Measurements from ENCODE around the gene TRIM62.
"Not testable (repeated sequence)": the region's sequence is repeated elsewhere in the genome, so short reads cannot be mapped to it uniquely, and the experiment has no call there.

Gene TRIM62

DNA sequence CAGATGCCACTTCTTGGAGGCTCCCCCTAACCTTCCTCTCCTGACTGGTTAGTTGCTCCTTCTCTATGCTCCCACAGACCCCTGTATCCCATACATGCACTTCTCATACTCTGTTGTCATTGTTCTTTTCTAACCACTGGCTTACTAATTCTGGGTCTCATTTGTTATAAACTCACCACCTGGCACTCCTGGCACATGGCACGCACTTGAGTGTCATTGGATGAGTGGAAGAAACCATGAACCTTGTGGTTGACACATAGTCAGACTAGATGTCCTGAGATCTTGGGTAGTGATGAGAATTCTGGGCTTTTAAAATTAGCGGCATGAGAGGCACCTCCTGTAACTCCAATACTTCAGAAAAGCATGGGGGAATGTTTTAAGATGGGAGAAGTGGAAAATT is 49.3 kb downstream of the TRIM62 start:
- ATAC-seq: no peak

DNA sequence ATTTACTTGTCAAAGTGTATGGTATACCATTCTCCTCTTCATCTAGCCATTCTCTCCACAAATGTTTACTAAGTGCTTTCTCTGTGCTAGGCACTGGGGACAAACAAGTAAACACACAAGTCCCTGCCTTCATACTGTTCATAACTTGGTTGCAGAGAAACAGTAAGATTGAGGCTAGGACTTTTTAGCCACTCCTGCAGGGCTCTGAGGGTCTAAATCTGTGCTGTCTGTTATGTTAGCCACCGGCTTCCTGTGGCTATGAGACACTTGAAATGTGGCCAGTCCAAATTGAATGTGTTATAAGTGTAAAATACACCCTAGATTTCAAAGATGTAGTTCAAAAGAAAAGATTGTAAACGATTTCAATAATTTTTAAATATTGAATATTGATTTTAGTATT is 50.7 kb downstream of the TRIM62 start:
- ATAC-seq: no peak

DNA sequence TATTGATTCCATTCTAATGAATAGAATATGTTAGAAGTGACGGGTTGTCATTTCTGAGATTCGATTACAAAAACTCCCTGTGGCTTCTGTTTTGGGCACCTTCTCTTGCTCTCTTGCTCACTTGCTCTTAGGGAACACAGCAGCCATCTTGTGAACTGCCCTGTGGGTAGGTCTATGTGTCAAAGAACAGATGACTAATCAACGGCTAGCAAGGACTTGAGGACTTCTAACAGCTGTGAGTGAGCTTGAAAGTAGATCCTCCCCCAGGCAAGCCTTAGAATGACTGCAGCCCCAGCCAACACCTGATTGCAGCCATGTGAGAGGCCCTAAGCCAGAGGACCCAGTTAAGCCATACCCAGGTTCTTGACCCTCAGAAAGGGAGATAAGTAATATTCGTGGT is 51.5 kb downstream of the TRIM62 start:
- peak; percentile 8 to 39 for ATAC-seq

DNA sequence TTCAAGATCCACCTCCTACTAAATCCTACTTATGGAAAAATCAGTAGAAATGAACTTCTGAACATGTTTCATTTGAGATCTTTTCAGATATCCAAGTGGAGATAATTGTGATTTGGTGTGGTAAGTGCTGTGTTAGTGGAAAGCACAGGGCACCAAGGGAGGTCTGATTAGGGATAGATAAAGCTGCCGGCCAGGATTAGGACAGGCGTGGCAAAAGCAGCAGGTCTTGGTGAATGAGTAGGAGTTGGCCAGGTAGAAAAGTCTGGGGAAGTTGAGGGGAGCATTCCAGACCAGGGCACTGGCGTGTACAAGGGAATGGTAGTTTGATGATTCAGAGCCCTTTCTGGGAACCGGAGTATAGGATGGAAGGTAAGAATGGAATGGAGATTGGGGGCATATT is 53.1 kb downstream of the TRIM62 start:
- no peak for ATAC-seq

DNA sequence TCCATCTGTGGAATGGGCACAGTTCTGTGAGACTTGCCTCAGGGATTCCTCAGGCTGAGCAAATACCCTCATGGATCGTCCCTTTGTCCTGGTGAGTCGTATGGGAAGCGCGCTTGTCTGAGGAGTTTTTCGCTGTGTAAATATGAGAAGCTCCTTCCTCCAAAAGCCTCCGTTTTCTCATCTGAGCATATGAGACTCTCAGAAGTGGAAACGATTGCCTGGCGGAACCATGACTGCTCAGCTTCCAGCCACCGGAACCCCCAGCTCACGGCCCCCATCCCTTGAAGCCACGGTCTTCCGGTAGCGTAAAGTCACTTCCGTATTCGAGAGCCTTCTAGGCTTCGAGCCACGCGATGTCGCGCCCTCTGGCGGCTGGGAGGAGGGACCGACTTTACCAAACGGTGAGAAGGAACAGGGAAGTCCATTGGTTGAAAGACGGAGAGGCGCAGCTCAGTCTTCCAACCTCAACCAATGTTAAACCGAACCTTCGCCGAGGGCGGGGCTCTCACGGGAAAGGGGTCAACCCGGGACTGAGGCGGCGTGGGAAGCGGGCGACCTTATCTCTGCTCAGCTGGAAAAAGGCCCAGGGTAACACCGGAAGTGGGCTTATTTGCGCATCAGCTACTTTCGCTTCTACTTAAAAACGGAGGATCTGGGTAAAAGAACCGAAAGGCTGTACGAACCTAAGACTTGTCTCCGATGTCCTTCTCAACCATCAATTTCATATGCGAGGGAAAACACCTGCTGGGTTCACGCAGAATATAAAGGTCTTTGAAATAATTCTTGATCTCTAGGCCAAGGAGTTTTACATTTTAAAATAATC is 54.6 kb downstream of the TRIM62 start:
- ATAC-seq: peak; percentile 90 to 94

DNA sequence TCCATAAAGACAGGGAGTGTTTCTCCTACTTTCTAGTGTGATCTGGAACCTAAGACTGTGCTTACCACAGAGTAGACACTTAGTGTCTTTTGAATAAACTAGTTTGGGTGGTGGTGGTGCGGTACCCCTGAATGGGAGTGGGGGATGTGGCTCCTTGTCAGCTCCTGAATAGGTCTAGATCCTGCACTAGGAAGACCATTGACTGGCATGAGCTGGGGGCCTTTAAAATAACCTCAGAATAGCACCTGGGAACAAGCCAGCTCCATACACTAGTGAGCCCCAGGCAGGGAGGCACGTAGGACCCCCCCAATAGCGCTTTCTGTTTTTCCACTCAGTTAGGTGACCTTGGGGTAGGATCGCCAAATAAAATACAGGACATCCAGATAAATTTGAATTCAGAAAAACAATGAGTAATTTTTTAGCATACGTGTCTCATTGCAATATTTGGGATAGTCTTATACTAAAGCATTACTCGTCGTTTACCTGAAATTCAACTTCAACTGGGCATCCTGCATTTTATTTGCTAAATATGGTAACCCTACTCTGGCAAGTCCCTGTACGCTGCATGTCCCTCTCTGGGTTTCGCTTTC is 55.3 kb downstream of the TRIM62 start:
- ATAC-seq: peak; percentile 4 to 10

DNA sequence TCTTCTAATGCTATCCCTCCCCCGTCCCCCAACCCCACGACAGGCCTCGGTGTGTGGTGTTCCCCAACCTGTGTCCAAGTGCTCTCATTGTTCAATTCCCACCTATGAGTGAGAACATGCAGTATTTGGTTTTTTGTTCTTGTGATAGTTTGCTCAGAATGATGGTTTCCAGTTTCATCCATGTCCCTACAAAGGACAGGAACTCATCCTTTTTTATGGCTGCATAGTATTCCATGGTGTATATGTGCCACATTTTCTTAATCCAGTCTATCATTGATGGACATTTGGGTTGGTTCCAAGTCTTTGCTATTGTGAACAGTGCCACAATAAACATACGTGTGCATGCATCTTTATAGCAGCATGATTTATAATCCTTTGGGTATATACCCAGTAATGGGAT is 57.2 kb downstream of the TRIM62 start:
- not testable (repeated sequence) for ATAC-seq

DNA sequence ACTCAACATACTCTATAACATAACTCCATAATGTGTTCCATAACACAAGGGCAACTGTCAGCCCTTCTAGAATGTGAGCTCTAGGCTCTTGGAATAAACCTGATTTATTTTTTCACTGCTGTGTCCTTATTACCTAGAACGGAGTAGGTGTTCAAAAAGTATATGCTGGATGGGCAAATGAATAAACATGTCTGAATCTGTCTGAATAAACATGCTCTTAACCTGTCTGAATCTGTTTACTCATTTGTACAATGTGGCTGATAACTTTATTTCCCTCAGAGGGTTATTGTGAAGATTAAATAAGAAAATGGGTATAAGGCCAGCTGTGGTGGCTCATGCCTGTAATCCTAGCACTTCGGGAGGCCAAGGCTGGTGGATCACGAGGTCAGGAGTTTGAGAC is 58.6 kb downstream of the TRIM62 start:
- ATAC-seq: no peak

DNA sequence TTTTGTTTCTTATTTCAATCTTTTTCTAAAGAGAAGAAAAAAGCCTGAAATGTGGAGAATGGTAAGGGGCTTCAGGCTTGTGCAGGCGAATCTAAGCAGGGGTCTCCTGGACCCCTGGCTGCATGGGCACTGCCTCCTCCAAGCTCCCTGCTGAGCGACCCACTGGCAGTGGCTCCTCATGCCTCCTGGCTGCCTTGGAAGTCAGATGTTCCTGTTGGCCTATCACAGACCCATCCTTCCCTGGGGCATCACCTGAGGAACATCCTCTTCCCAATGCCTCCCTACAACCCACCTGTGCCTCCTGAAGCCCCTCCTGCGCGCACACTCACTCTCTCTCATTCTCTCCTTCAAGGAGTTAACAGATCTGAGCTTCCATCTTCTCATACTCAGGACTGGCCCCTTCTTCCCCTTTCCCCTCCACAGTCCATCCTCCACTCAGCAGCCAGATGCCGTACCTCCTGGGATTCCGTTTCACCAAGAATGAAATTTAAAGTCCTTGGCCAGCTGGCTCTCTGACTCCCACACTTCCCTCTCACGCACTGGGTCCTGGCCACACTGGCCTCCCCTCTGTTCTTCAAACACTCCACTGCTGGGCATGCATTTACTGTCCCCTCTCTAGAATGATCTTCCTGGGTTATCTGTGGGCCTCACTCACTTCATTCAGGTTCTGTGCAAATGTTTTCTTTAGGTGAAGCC is 59.2 kb downstream of the TRIM62 start:
- ATAC-seq: no peak

DNA sequence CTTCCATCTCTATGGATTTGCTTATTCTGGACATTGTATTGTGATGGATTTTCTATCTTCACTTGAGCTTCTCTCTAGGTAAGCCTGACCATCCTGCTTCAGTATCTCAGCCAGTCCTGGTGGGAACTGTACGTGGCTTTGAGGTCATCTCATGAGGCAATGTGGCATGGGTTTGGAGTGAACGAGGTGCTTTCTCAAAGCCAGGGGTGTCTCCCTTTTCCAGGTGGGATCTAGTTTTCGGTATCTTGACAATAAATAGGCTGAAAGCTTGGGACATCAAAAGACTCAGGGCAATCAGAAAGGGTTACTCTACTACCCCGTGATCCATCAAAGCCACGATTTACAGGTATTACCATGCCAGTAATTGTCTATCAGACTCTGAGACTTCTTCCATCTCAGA is 60.1 kb downstream of the TRIM62 start:
- no peak for ATAC-seq

DNA sequence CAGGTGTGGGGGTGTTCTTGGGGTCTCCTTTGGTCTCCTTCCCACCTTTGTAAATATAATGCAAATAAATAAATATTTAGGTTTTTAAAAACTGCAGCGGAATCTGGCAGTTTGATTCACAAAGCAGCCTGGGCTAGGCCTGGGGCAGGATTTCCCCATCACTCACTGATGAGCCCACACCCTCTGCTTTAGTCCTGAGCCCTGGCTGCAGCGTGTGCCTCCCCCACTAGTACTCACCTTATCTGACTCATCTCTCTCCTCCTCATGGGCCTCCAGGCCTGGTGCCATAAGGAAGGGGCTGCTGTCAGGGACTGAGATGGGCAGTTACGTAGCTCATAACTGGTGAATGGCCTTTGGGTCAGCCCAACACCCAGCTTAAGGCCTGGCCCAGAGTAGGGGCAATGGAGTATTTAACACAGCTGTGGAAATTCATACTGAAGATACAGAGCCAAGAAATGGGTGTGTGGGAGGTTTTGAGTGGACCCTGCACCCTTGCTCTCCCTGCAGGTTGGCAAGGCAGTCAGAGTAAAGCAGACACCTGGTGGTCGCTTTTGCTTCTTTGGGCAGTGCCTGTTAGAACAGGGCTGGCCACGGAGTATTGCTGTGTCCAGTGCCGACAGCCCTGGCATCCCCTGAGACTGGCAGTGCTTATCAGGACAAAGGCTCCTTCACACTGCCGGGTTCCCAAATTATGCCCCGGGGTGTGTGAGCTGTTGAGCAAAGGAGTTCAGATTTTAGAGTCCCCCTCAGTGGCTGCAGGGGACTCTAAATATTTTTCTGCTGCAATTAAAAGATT is 61.2 kb downstream of the TRIM62 start:
- ATAC-seq: no peak

DNA sequence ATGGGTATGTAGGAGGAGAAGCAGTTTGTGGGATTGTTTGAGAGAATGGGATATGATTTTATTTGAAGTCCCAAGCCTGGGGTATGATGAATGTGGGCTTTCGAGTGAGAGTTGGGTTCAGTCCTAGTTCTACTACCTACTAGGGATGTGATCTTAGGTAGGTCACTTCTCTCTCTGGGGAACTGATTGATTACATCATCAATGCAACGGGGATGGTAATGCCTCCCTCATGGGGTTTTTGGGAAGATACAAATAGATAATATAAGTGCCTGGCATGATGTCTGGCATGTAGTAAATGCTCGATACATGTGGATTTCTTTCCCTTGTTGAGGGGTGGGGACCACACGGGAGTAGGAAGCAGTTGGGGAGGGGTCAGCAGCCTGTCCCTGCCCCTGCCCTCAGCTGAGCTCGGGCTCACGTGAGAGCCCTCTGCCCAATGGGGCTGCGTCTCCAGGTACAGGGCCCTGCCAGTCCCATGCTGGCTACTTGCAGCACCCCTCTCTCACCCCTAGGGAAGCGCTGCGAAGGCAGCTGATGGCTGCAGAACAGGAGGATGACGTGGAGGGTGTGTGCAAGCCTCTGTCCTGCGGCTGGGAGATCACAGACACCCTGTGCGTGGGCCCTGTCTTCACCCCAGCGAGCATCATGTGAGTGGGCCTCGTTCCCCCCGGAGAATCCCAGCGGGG is 62.2 kb downstream of the TRIM62 start:
- ATAC-seq: no peak

DNA sequence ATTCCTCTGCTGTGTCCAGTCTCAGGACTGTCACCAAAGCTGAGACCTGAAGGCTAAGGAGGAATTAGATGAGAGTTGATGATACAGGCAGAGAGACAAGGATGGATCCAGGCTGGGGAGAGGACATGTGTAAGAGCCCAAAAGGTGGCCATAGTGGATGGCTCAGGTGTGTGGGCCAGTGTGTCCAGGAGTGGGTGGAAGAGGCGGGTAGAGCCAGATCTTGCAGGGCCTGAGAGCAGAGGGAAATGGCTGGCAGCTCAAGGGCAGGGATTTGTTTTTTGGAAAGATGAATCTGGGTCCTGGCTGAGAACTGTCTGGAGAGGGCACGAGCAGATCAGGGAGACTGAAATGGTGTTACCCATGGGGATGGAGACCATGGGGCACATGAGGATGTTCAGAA is 62.8 kb downstream of the TRIM62 start:
- ATAC-seq: no peak

DNA sequence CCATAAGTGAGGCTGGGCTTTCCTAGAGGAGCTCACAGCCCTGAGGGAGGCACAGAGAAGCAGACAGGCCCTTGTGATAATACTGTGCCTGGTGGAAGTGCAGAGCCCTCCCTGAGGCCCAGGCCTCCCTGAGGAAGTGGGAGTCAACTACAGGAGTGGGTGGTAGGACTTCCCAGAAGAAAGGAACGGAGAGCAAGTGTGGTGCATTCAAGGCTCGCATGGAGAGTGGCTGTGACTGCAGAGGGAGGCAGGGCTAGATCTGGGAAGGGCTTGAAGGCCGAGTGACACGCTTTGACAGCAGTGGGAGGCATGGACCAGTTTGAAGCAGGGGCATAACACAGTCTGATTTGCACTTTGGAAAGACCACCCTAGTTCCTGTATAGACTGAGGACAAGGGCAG is 63.6 kb downstream of the TRIM62 start:
- no peak for ATAC-seq

DNA sequence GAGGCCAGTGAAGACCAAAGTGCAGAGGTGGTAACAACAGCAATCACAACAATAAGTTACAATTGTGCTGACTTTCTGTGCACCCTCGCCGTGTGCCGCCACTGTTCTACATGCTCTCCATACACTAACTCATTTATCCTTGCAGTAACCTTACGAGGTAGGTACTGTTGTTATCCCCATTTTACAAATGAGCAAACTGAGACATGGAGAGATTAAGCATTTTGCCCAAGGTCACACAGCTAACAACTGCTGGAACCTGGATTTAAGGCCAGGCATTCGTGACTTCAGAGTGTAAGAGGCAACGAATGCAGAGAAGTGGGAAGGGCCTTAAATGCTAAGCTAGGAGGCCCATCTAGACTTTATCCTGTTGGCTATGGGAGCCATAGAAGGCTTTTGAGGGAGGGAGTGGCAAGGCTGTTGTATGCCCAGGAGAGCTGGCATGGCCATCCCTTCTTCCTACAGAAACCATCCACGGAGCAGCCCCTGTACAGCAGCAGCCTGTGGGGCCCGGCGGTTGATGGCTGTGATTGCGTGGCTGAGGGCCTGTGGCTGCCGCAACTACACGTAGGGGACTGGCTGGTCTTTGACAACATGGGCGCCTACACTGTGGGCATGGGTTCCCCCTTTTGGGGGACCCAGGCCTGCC is 64.3 kb downstream of the TRIM62 start:
- no peak for ATAC-seq

DNA sequence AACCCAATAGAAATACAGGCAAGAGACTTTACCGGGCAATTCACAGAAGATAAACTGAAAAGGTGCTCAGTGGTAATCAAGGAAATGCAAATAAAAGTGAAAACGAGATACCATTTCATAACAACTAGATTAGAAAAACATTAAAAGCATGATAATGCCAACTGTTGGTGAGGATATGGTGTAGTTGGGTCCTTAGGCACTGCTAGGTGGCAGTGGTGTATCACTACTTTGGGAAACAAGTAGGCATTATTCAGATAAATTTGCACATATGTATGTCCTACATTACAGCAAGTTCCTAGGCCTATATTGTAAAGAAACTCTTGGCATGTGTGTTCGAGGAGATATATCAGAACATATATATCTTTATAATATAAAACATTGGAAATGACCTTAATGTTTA is 69.9 kb downstream of the TRIM62 start:
- no peak for ATAC-seq

DNA sequence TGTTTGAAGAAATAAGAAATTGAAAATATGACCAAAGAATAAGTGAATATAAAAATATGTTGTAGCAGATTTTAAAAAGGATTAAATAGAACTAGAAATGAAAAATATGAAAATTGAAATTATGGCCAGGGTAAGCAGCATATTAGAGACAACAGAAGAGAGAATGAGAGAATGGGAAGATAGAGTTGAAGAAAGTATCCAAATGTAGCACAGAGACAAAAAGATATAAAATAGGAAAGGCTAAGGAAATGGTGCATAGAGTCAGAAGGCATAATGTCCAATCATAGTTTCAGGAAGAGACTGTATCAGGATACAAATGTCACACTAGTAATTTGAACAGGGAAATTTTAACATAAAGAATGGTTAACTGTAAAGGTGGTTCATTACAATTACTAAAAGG is 71.4 kb downstream of the TRIM62 start:
- no peak for ATAC-seq

DNA sequence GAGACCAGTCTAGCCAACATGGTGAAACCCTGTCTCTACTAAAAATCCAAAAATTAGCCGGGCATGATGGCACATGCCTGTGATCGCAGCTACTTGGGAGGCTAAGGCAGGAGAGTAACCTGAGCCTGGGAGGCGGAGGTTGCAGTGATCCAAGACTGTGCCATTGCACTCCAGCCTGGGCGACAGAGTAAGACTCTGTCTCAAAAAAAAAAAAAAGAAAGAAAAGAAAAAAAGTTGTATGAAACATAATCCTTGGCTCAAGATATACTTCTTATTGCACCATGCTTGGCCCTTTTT is 81.8 kb downstream of the TRIM62 start:
- ATAC-seq: not testable (repeated sequence)

DNA sequence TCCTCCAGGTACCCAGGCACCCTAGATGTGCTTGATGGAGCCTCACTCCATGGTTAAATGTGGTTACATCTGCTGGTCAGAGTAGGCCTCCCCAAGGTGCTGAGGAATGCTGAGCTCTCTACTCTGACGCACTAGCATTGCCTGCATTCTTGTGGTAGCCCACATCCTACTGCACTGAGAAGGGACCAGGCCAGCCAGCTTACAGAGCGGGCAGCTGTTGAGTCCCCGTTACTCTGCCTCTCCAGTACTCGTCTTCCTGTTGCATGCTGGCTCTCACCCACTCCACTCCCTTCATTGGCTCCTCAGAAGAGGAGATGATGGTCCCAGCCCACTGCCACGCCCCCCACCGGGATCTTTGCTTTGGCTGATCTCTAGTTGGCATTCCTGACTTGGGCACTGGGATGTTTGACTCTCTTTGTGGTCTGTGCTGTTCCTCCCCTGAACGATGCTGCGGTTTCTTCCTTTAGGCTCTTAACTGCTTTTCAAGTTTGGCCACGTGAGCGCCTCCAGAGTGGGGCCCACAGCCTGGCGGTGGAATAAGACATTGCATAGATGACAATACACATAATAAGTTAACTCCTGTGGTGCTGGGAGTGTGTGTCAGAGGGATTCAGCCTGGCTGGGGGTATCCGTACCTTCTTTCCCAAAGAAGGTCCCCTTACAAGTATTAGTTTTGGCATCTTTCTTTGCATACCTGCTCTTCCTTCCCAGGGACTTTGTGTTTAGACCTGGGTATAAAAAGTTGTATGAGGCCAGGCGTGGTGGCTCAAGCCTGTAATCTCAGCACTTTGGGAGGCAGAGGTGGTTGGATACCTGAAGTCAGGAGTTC is 82.3 kb downstream of the TRIM62 start:
- ATAC-seq: peak; percentile 90 to 93

DNA sequence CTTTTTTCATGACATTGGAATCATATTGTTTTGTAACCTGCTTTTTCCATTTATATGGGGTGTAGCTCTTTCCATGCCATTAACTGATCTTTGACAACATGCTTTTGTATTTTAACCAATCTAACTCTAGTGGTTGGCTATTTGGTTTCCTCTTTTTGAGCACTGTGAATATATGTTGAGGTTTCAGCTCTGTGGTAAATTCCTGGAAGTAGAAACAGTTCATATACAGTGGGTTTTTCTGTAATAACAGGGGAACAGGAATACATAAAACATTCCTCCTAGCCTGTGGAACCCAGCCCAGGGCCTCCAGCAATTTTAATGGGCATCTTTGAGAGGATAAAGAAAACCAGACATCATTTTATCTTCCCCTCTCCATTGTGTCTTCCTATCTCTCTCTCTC is 83.5 kb downstream of the TRIM62 start:
- ATAC-seq: no peak

DNA sequence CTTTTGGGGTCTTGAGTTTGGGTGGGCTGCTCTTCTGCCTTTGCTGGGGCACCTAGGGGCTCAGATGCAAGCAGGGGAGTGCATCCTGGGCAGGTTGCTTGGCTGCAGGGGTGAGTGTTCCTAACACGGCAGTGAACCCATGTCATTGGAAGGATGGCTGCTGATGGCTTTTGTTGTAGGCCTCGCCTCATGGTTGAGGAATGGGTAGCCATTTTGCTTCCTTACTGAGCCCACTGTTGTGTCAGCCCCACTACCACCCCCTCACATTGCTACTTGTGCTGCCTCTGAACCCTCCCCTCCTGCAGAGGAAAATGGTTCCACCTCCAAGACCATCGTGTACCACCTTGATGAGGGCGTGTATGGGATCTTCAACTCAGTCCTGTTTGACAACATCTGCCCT is 84.1 kb downstream of the TRIM62 start:
- no peak for ATAC-seq
